ENCODE results near the gene DMRT1.
"Not testable (repeated sequence)": the region's sequence is repeated elsewhere in the genome, so short reads cannot be mapped to it uniquely, and the experiment has no call there.

The DMRT1 gene

GRCh38 chr9:972501-973294 is 131.2 kb downstream of the DMRT1 start:
- FAIRE-seq: no peak

GRCh38 chr9:973295-973834 is 131.9 kb downstream of the DMRT1 start:
- FAIRE-seq: no peak

- no peak for FAIRE-seq
These were observed 132.8 kb downstream of the DMRT1 start for GRCh38 chr9:974031-974995.

- no peak for FAIRE-seq
These were observed 133.7 kb downstream of the DMRT1 start for GRCh38 chr9:974996-975739.

- no peak for FAIRE-seq
These were observed 134.3 kb downstream of the DMRT1 start for GRCh38 chr9:975740-976257.

- FAIRE-seq: no peak
These were observed 134.9 kb downstream of the DMRT1 start, which contains the start of gene DMRT3 for GRCh38 chr9:976258-976942. TSS of gene DMRT3 (plus strand) at chr9:976655. CDS start at chr9:977002, 347 bp downstream.

GRCh38 chr9:976943-977837 is 135.7 kb downstream of the DMRT1 start:
- no peak for FAIRE-seq

- FAIRE-seq: no peak
These were observed 136.6 kb downstream of the DMRT1 start for GRCh38 chr9:977838-978830.

- no peak for FAIRE-seq
These were observed 138.5 kb downstream of the DMRT1 start for GRCh38 chr9:979983-980382.

- no peak for FAIRE-seq
These were observed 139.1 kb downstream of the DMRT1 start for GRCh38 chr9:980640-981039.

- FAIRE-seq: no peak
These were observed 140.0 kb downstream of the DMRT1 start for GRCh38 chr9:981491-981898.

GRCh38 chr9:982394-983230 is 141.1 kb downstream of the DMRT1 start:
- FAIRE-seq: no peak

GRCh38 chr9:994005-994404 is 152.5 kb downstream of the DMRT1 start:
- no peak for FAIRE-seq

GRCh38 chr9:995192-995591 is 153.7 kb downstream of the DMRT1 start:
- FAIRE-seq: no peak

GRCh38 chr9:995781-996180 is 154.3 kb downstream of the DMRT1 start:
- FAIRE-seq: no peak

GRCh38 chr9:998299-999110 is 157.0 kb downstream of the DMRT1 start:
- not testable (repeated sequence) for FAIRE-seq

GRCh38 chr9:1001838-1002237 is 160.3 kb downstream of the DMRT1 start:
- FAIRE-seq: no peak

- no peak for FAIRE-seq
These were observed 161.2 kb downstream of the DMRT1 start for GRCh38 chr9:1002678-1003077.
